Suprapubic skin (tissue), 4 donors: ENCODE results near the gene CDK8.

ENCODE experiments used
- EP300 ChIP-seq: sonication (generic); formaldehyde crosslinking; IDR thresholded peaks from one replicate; pipeline ENCODE4 v1.6.1; 2017; ENCODE audit warnings: antibody characterized with exemption
- POLR2A ChIP-seq, 2 donors: fragments of 450-650 bp; IDR thresholded peaks; one replicate each; pipeline ENCODE4 v1.6.1; 2017; ENCODE audit warnings: antibody characterized with exemption in 2 of 2, mild to moderate bottlenecking in 2 of 2, moderate library complexity in 2 of 2
- POLR2AphosphoS5 ChIP-seq, 3 donors: sonication (generic); formaldehyde crosslinking; IDR thresholded peaks; one replicate each; pipeline ENCODE4 v1.6.1; 2017; ENCODE audit warnings: antibody characterized with exemption in 3 of 3
- TF ChIP-seq, protein P1 (sequence below), 2 donors: fragments of 200-600 bp in 1 of 2; fragments of 450-650 bp in 1 of 2; sonication (generic) in 1 of 2; IDR thresholded peaks; one replicate each; pipeline ENCODE4 v1.5.1; 2016 to 2019; ENCODE audit warnings: antibody characterized with exemption in 2 of 2, mild to moderate bottlenecking in 1 of 2, moderate library complexity in 1 of 2

DNA sequence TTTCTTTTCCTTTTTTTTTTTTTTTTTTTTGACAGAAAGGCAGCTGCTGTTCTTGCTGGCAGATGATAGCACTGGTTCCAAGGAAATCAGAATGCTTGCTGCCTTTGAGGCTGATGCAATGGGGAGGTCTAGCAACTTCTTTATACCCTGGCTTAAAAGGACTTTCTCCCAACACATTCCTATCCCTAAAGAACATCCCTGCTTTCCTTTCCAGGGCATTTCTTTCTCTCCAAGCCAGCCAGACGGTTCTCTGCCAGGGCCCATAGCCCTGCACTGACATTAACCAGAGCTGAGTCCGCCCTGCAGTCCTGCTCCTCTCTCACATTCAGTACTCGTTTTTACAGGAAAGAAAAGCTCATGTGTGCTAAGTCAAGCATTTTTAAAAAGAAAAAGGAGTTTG, 169.7 kb downstream of the CDK8 start:
- TF ChIP-seq POLR2A (IDR thresholded peaks at IDR 0.05): no peak
- TF ChIP-seq POLR2AphosphoS5 (IDR thresholded peaks at IDR 0.05): no peak
- TF ChIP-seq, protein P1, sequence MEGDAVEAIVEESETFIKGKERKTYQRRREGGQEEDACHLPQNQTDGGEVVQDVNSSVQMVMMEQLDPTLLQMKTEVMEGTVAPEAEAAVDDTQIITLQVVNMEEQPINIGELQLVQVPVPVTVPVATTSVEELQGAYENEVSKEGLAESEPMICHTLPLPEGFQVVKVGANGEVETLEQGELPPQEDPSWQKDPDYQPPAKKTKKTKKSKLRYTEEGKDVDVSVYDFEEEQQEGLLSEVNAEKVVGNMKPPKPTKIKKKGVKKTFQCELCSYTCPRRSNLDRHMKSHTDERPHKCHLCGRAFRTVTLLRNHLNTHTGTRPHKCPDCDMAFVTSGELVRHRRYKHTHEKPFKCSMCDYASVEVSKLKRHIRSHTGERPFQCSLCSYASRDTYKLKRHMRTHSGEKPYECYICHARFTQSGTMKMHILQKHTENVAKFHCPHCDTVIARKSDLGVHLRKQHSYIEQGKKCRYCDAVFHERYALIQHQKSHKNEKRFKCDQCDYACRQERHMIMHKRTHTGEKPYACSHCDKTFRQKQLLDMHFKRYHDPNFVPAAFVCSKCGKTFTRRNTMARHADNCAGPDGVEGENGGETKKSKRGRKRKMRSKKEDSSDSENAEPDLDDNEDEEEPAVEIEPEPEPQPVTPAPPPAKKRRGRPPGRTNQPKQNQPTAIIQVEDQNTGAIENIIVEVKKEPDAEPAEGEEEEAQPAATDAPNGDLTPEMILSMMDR (IDR thresholded peaks at IDR 0.05): no peak
- no peak for TF ChIP-seq EP300
